Ecto neural progenitor cell (in vitro differentiated cells): Measurements from ENCODE around the gene FBN1.

Source experiments
- DNase-seq: peaks from one replicate; pipeline ENCODE4 v3.0.0-alpha.2; 2018; ENCODE audit warnings: low spot score

The FBN1 gene

DNA sequence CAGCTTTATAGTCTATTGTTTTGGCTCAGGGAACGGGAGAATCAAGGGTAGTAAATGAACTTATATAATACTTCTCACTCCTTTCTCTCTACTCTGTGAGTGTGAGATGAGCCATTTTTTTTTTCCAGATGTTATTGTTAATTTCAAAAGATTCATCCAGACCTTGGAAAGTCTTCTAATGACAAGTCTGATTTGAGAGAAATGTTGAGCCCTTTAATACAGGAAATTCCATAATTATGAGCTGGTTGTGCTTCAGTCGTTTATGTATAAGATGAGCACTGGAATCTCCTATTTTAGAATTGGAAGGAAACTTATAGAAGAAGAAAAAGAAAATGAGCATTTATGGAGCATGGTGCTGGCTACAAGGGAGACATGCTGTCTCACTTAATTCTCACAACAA, 92.0 kb downstream of the FBN1 start:
- DNase-seq = no peak

DNA sequence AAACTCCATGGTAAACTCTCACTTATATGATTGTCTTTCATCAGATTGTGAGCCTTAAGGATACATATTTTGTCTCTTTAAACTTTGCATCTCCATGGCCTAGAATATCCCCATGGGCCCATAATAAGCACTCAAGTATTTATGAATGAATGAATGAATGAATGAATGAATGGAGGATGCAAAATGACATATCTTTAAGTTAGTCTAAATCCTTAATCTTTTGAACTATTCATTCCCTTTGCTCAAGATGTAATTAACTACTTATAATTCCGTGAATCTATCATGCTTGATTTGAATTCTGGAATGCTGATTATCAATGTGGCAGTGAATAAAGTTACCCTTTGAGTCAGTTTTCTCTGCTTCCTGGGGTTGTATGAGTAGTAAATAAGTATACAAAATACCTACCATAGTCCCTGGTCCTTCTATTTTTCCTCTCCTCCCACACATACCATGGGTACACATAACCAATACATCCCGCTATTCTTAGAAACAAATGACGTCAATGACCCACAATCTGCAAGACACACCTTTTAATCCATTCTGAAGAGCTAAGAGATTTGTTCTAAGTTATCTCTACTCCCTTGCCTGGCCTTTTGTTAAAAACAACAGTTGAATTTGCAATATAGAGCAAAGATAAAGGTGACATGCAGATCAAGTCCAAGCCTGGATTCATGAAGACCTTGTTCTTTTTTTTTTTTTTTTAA, 94.5 kb downstream of the FBN1 start:
- no peak for DNase-seq

DNA sequence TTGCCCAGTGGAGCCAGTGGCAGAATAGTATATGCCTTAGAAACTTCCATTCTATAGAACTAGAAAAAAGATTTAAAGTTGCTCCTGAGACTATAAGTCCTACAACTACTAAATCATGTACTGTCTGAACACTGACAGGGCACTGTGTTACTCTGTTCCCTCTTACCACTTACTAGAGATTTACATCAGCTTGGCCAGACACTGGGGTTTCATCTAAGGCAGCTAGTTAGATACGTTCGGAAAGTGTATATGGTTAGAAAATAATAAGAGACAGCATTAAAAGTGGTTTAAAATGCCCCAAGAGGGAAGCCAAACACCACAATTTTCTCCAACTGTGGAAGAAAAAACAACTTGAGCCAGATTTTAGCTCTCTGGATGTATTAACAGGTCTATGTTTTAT, 97.1 kb downstream of the FBN1 start:
- no peak for DNase-seq

DNA sequence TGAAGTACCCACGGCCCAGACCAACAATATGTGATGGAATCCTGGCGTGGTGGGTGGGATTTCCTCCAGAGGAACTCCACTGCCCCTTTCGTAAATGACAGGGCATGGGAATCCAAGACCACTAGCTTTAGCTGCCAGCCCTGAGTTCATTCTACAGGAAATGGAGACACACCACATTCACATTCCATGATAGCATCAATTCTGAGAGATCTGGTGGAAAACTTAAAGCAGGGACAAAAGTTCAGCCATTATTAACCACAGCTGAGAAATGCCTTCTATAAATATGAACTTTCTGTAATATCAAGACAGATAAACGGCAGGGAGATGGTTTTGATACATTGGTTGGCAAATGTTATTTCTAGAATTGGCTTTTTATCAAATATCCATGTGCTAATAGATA, 98.2 kb downstream of the FBN1 start:
- DNase-seq = no peak

DNA sequence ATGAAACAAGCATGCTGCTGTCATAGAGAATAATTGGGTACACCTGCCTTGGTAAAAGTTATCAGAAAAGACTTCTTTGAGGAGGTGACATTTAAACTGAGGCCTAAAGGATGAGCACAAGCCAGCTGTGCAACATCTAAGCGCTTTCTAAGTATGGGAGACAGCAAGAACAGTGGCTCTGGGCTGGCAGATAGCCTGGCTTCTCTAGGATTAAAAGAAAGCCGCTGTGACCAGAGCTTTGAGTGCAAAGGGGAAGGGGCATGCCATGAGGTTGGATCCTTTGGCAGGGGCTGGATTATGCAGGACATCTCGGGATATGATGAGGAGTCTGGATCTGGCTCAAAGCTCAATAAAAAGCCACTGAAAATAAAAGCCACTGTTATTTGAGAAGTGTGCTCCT, 99.2 kb downstream of the FBN1 start:
- no peak for DNase-seq

DNA sequence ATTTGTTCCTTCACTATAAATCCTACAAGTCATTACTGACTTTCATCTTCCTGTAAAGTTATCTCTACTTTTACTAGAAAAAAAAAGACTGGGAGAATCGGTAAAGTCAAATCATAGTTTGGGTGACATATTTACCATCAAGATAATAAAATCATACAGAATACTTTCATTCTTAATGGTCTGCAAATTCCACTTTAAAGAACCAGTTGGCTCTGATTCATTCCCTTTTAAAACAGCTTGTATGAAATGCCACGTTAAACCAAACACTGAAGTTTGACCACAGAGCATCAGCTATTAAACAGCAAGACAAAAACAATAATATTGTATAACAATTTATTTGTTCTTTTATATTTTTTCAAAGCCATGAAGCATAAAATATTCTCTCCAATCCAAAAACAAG, 100.7 kb downstream of the FBN1 start:
- no peak for DNase-seq

DNA sequence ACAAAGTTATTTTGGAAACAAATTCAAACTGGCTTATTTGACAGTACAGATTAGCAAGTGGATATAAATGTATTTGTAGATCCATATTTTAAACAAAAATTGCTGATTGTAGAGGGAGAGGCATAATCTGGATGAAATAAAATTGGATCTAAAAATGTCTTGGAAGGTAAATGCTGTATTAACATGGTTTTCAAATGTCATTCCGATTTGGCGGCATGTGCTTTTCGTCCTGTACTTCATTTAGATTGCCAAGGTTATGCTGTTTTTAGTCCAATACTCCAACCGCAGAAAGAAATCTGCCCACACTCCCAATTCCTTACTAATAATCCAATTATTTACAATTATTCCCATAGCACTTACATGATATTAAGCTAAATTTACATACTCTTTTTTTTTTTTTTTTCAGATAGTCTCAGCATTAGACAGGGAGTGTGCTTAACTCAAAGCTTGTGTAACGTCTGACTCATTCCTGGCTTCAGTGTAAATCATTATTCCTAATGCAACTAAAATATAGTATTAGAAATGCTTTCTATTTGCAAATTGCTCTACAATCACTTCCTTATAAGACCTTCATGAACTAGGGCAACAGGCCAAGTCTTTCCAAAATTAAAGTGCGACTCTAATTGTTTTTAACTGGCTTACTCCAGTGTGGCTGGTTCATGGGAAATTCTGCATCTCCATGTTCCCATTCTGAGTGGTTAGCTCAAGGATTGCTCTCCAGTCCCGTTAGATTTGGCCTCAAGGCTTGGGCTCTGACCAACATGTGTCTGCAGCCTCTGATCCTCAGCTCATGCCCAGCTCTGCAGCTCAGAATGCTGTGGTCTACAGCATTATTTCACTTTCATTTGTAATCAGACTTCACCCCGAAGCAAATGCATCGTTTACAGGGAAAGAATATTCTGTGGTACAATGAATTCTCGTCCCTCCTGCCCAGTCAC, 103.9 kb downstream of the FBN1 start:
- no peak for DNase-seq

DNA sequence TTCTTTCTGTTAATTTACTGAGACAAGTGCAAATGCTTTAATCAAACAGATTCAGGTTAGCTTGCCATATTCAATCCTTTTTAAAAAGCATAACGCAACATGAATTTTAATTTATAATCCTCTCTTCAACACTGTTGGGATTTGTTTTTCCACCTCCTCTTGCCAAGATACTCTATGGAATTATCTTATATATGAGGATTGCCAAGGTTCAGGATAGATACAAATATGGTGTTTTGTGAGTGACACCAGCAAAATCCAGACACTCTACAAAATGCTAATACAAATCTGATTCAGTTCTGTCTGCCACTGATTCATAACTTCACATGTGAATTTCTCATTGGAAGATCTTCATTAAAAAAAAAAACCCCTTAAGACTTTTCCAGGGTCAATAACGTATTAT, 104.8 kb downstream of the FBN1 start:
- no peak for DNase-seq

DNA sequence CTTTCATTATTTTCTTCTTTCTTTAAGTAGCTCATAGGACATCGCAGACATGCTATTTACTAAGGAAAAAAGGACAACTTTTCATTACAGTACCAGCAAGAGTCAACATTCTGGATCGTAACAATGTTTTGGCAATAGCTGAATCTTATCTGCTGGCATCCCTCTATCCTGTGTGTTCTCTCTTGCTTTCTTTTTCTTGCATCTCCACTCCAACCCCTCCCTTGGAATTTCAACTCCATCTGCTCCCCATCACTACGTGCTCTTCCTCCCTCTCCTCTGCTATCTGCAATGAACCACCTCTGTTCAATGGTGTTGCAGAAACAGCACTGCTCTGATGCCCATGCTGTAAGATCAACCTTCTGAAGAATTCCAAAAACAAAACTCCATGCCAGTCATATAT, 106.6 kb downstream of the FBN1 start:
- no peak for DNase-seq

DNA sequence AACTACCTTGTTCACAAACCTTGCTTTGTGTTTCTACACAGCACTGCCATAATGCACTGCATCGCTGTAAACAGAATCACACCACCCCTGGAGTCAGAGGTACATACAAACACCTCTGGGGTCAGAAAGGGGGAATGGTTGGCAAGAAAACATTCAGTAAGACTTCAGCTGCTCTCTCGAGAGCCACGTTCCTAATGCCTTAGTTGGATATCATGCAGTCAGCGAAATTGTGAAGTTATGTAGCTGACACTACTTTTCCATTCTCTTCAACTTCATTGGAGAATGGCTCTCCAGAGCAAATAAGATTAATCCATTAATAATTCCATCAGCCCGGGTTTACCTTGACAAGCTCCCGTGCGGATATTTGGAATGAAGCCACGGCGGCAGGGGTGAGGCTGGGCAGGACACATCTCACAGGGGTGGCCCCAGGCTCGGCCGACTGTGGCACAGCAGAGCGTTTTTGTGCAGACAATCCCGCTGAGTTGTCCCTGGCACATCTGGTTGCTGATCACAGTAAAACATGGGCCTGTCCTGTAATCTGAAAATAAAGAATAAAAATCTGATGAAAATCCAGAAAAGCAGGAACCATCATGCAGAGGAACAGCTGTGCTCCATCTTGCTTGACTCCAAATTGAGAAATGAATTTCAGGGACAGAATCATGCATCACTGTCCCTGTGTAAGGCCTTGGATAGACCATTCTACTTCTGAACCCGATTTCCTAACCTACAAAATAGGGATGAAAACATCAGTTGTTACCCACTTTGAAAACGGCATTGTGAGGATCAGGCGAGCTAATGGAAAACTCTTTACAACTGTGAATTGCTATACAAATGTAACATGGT, 108.0 kb downstream of the FBN1 start:
- no peak for DNase-seq

DNA sequence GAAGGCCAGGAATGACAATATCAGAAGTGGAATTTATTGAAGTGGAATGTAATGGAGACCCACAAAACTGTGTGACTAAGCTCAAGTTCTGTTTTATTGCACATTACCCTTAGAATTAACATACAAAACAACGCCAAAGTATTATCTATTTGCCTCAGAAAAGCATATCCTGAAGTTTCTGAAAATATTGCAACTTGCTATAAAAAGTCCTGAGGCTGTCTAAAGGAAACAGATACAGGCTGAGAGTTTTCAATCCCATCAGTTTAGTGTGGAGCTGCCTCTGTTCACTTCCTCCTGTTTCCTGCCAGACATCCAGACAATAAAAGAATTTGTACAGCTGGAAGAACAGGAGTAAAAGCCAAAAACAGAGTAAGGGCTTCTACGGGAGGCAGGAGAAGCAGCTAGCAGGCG, 108.8 kb downstream of the FBN1 start:
- DNase-seq = no peak

DNA sequence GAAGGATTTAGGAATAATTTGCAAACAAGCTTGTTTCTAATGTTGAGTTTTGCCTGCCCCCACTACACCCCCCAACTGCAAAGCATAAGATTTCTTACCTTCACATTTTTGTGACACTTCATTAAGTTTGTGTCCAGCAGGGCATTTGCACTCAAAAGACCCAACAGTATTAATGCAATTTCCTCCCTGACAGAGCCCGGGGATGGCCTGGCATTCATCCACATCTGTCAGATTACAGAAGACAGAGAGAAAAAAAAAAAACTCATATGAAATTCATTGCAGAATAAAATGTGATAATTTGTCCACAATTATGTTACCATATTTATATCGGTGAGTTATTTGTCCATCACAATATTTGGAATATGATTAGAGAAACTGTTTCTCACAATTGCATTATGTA, 111.5 kb downstream of the FBN1 start:
- DNase-seq = no peak

DNA sequence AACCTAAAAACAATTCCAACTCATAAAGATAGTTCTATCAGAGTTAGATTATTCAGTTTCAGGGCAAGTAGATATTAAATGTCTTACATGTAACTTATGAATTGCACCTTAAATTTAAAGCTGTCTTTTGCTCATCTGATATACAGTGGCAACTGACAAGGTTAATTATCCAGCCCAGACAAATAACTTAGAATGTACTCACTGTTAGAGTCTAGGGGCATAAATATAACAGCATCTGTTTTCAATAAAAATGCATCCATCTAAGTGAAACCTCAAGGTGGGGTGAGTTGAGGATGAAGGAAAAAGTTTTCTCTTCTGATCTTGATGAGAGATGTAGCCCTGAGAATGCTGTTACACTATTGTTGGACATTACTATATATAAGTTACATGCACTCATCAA, 112.6 kb downstream of the FBN1 start:
- DNase-seq = no peak

DNA sequence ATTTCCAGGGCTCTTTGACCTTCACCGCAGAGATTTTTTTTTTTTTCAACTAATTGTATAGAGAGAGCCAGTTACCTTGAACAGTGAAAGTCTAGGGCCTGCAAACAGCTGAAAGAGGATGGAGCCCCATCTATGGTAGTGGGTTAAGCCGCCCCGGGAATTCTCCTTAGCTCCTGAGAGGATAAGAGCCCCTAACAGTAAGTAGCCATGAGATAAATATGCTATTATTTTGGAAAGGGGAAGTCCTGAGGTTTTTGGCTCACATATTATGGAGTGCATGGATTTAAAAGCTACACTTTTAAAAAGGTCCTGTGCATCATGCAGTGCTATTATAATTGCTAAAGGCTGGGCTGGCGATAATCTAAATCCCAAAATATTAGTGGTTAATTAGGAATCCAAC, 115.0 kb downstream of the FBN1 start:
- no peak for DNase-seq

DNA sequence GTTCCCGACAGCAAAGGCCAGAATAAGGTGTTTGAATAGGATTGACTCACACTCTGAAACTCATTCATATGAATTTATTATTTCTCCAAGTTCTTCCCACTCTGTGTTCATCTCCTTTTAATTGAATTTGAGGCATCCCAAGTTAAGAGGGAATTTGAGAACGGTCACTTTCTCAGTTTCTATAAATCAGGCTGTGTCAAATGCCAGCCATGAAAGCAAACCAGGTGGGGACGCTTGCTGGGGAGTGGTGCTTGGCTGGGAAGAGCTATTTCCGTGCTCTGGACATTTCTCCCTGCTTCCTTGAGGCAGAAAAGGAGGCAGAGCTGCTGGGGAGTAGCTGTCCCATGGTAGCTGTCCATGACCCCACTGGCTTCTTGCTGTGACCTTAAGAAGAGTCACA, 116.6 kb downstream of the FBN1 start:
- no peak for DNase-seq

DNA sequence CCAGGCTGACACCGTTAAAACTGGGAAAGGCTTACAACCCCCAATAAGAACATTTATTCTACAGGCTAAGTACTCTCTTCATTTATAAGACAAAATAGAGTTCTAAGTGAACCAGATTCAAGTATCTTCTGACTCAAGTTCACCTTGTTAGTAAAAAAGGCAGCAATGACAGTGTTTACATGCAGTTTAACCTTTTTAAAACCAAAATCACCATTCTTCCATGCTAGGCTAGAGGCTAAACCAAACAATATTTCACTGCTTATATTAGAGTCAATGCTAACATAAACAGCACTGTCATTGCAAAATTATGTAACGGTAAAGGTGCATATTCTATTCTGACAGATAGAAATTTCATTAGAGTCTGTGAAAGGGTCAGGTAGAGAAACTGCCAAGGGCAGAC, 118.0 kb downstream of the FBN1 start:
- DNase-seq = no peak

DNA sequence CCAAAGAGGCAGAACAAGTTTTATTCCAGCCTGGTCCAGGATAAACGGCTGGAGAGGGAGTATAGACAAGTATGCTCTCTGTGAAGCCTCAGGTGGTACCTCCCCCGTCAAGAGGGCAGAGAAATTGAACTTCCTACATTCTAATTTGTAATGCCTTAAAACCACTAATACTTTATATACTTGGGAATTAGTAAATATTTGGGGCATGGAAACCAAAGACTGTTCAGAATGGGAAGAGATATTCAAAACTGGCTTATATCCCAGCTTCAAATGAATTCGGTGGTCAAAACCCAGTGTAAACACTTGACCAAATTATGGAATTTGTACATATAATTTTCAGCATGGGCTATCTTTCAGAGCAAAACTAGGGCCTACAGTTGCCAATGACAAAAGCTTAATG, 122.6 kb downstream of the FBN1 start:
- no peak for DNase-seq

DNA sequence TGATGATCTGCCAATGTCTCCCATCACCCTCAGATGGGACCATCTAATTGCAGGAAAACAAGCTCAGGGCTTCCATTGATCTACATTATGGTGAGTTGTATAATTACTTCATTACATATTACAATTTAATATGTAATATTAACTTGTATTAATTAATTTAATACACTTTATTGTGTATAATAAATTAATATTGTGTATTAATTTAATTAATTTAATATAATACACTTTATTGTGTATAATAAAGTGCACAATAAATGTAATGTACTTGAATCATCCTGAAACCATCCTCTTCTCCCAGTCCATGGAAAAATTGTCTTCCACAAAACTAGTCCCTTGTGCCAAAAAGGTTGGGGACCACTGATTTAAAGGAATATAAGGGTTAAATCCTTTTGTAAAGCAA, 123.4 kb downstream of the FBN1 start:
- DNase-seq = no peak

DNA sequence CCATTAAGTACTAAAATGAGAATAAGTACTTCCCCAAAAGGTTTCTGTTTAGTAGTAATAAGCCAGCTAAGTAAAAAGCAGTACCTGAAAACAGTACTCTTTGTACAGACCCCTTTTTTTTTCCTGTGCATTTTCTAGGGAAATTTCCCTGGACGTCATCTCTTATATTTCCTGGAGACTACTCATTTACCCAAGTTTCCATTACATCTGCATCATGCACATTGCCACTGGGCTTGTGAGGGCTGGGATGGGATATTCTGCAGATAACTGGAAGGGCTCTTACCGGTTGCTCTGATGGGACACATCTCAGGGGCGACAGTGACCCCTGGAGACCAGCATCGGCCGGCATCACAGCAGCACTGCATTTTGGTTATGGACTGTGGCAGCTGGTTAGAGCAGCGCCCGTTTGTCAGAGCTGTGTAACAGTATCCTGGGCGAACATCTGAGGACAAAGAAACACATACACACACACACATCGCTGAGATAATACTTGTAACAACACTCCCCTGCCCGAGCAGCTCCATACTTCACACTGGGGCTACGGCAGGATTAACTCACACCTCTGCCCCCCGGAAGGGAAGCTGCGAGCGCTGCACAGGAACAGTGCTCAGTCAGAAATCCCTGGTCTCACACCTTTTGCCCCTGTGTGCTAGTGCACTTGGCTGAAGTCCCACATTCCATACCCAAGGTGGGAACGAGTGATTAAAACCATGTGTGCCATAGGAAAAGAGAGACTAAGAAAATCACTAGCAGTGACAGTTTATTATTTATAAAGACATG, 124.9 kb downstream of the FBN1 start:
- DNase-seq = no peak

DNA sequence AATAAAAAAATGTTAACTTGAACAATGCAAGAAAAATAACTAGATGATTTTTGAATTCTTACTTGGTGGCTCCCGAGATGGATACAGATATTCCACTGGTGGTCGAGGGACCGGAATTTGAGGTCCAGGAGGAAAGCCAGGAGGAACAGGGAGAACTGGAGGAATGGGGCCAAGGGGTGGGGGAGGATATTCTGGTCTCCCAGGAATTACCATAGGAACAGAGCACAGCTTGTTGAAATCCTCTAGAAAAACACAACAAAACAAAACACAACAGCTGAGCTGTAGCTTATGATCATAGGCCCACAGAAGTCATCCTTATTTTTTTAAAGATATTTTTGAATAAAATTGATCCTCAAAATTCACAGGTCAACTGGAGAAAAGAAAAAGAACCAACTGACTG, 129.4 kb downstream of the FBN1 start:
- no peak for DNase-seq

DNA sequence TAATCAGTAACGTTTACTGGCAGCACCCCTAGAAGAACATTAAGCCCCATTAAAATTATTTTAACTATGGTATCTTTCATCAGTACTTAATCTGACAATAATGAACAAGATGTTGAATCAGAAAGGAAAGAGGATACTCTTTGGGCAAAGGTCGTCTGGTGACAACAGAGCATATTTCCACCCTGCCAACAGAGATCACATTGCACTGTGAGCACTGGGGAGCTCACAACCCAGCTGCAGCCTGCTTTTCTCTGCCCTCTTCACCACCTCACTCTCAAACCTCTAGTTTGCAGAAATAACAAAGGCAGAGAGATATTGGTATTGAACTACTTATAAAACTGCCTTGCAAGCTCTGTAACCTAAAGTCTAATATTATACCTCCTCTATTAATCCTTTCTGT, 130.0 kb downstream of the FBN1 start:
- no peak for DNase-seq
